Gastrocnemius medialis (tissue), 4 donors: ENCODE measurements around the gene SPEG.

Source experiments
- POLR2A ChIP-seq, 2 donors: fragments of 450-650 bp; IDR thresholded peaks; one replicate each; pipeline ENCODE4 v1.6.1; 2017; ENCODE audit warnings: antibody characterized with exemption in 2 of 2, mild to moderate bottlenecking in 2 of 2, moderate library complexity in 2 of 2
- TF ChIP-seq, protein P1 (sequence below), 5 experiments: fragments of 450-650 bp in 3 of 5; fragments of 200-600 bp in 2 of 5; sonication (generic) in 2 of 5; IDR thresholded peaks in 4 of 5; conservative IDR thresholded peaks in 1 of 5; 1 replicate in 4 of 5; 2 replicates in 1 of 5; pipeline ENCODE4 v1.5.1; 2016 to 2019; ENCODE audit warnings: antibody characterized with exemption in 5 of 5, mild to moderate bottlenecking in 3 of 5, moderate library complexity in 3 of 5

DNA sequence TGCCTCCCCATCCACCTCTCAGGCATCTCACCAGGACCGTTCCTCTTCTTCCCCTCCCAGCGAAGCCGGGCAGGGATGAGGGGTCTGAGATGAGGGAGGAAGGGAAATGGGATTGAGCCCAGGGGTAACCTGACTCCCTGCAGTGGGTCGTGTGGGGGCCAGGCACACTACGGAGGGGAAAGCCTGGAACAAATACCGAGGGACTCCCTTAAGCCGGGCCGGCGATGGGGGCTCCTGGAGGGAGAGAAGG is 250 bp upstream of the SPEG start:
- no peak for TF ChIP-seq POLR2A (IDR thresholded peaks at IDR 0.05)
- TF ChIP-seq, protein P1, sequence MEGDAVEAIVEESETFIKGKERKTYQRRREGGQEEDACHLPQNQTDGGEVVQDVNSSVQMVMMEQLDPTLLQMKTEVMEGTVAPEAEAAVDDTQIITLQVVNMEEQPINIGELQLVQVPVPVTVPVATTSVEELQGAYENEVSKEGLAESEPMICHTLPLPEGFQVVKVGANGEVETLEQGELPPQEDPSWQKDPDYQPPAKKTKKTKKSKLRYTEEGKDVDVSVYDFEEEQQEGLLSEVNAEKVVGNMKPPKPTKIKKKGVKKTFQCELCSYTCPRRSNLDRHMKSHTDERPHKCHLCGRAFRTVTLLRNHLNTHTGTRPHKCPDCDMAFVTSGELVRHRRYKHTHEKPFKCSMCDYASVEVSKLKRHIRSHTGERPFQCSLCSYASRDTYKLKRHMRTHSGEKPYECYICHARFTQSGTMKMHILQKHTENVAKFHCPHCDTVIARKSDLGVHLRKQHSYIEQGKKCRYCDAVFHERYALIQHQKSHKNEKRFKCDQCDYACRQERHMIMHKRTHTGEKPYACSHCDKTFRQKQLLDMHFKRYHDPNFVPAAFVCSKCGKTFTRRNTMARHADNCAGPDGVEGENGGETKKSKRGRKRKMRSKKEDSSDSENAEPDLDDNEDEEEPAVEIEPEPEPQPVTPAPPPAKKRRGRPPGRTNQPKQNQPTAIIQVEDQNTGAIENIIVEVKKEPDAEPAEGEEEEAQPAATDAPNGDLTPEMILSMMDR (IDR thresholded peaks at IDR 0.05 in 4 of 5, conservative IDR thresholded peaks at IDR 0.05 in 1 of 5), result no peak
